HEK293 (cell line): Measurements from ENCODE around the gene CXorf65.
A peak's percentile ranks its signal among the peaks of the same experiment; 100 is the strongest.

Experiments
- CTCF ChIA-PET: fragments of 350-600 bp; formaldehyde crosslinking; extraction: SDS; loops from one replicate; lab custom pipeline; 2021; ENCODE audit warnings: antibody characterized with exemption; lab: Yijun Ruan, JAX
- POLR2A ChIA-PET: fragments of 300-600 bp; formaldehyde crosslinking; extraction: SDS; loops from one replicate; lab custom pipeline; 2020; ENCODE audit warnings: antibody characterized with exemption, inconsistent platforms; lab: Yijun Ruan, JAX
- H3K27ac ChIP-seq: fragments of 200-500 bp; sonication (Bioruptor generic); 2 replicates; pipeline ENCODE4 v1.5.1; 2014; ENCODE audit warnings: low read depth, low read length, control low read depth, inconsistent platforms; ENCODE audit errors: extremely low read depth
- H3K36me3 ChIP-seq, 2 experiments: fragments of 200-500 bp in 1 of 2; sonication (Bioruptor generic) in 1 of 2; 1 replicate in 1 of 2; 2 replicates in 1 of 2; pipeline ENCODE4 v1.5.1; 2014 to 2017; ENCODE audit warnings: inconsistent platforms in 2 of 2, low read length in 2 of 2; ENCODE audit not compliant: control insufficient read depth in 2 of 2, insufficient read depth in 1 of 2
- H3K4me1 ChIP-seq: fragments of 200-500 bp; sonication (Bioruptor generic); 2 replicates; pipeline ENCODE4 v1.5.1; 2014; ENCODE audit warnings: mild to moderate bottlenecking, low read length, inconsistent platforms; ENCODE audit not compliant: control insufficient read depth, insufficient read depth
- H3K4me3 ChIP-seq: 2 replicates; pipeline ENCODE4 v1.5.1; 2011; ENCODE audit warnings: low read depth, mild to moderate bottlenecking, control low read depth, low read length, moderate library complexity
- H3K9me3 ChIP-seq: fragments of 200-500 bp; sonication (Bioruptor generic); 2 replicates; pipeline ENCODE4 v1.5.1; 2014; ENCODE audit warnings: low read depth, low read length, inconsistent platforms; ENCODE audit not compliant: control insufficient read depth, insufficient read depth
- KLF16 ChIP-seq: fragments of 450-650 bp; formaldehyde crosslinking; IDR thresholded peaks from 2 replicates; pipeline ENCODE4 v1.5.1; 2017; ENCODE audit warnings: missing biosample characterization, missing genetic modification characterization
- PRDM4 ChIP-seq: fragments of 450-650 bp; formaldehyde crosslinking; IDR thresholded peaks from 2 replicates; pipeline ENCODE4 v1.5.1; 2017; ENCODE audit warnings: missing biosample characterization, missing genetic modification characterization
- SP2 ChIP-seq: fragments of 450-650 bp; formaldehyde crosslinking; IDR thresholded peaks from 2 replicates; pipeline ENCODE4 v1.5.1; 2016; ENCODE audit warnings: missing biosample characterization, missing genetic modification characterization
- TSHZ1 ChIP-seq: fragments of 450-650 bp; formaldehyde crosslinking; IDR thresholded peaks from 2 replicates; pipeline ENCODE4 v1.5.1; 2016; ENCODE audit warnings: missing biosample characterization, missing genetic modification characterization, borderline replicate concordance
- ZBTB8A ChIP-seq: fragments of 450-650 bp; formaldehyde crosslinking; IDR thresholded peaks from 2 replicates; pipeline ENCODE4 v1.5.1; 2016; ENCODE audit warnings: missing biosample characterization, missing genetic modification characterization
- ZIC2 ChIP-seq: fragments of 450-650 bp; formaldehyde crosslinking; IDR thresholded peaks from 2 replicates; pipeline ENCODE4 v1.5.1; 2016; ENCODE audit warnings: missing biosample characterization, missing genetic modification characterization
- ZNF132 ChIP-seq: fragments of 450-650 bp; formaldehyde crosslinking; IDR thresholded peaks from 2 replicates; pipeline ENCODE4 v1.5.1; 2017; ENCODE audit warnings: missing biosample characterization, missing genetic modification characterization, borderline replicate concordance
- ZNF335 ChIP-seq: fragments of 450-650 bp; formaldehyde crosslinking; conservative IDR thresholded peaks from 2 replicates; pipeline ENCODE4 v1.5.1; 2016; ENCODE audit warnings: missing biosample characterization, missing genetic modification characterization
- ZNF341 ChIP-seq: fragments of 450-650 bp; formaldehyde crosslinking; IDR thresholded peaks from 2 replicates; pipeline ENCODE4; 2016; ENCODE audit warnings: low read depth, missing biosample characterization, missing genetic modification characterization
- ZNF48 ChIP-seq: fragments of 450-650 bp; formaldehyde crosslinking; IDR thresholded peaks from 2 replicates; pipeline ENCODE4 v1.5.1; 2016; ENCODE audit warnings: missing biosample characterization, missing genetic modification characterization
- ZNF561 ChIP-seq: fragments of 450-650 bp; IDR thresholded peaks from 2 replicates; pipeline ENCODE4 v1.5.1; 2018; ENCODE audit warnings: missing biosample characterization, missing genetic modification characterization, borderline replicate concordance
- ZNF843 ChIP-seq: fragments of 450-650 bp; formaldehyde crosslinking; IDR thresholded peaks from 2 replicates; pipeline ENCODE4 v1.5.1; 2016; ENCODE audit warnings: missing biosample characterization, missing genetic modification characterization
- TF ChIP-seq, protein P1 (sequence below): fragments of 450-650 bp; formaldehyde crosslinking; IDR thresholded peaks from 2 replicates; pipeline ENCODE4 v1.5.1; 2016; ENCODE audit warnings: missing biosample characterization, missing genetic modification characterization
- TF ChIP-seq, protein P2 (sequence below): fragments of 450-650 bp; formaldehyde crosslinking; IDR thresholded peaks from 2 replicates; pipeline ENCODE4 v1.5.1; 2017; ENCODE audit warnings: missing biosample characterization, missing genetic modification characterization
- TF ChIP-seq, protein P3 (sequence below): fragments of 450-650 bp; formaldehyde crosslinking; IDR thresholded peaks from 2 replicates; pipeline ENCODE4 v1.5.1; 2016; ENCODE audit warnings: missing biosample characterization, missing genetic modification characterization

CXorf65 gene

DNA sequence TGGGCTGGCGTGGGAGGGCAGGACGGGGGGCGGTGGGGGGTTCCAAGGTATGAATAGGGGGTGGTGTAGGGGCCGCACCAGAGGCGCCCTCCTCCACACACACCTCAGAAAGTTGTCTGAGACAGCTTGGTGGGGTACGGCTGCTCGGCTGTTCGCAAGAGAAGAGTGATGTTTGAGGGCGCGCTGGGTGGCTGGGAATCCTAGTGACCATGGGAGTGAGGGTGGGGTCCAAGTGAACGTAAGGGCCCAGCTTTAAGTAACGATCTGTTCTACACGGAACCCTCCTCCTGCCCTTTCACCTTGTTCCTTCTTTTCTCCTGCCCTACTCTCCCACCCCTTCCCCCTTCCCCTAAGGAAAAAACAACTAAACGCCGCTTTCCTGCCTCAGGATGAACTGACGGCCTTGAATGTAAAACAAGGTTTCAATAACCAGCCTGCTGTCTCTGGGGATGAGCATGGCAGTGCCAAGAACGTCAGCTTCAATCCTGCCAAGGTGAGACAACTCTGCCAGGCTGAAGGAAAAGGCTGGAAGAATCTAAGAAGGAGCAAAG, 12.5 kb upstream of the CXorf65 start:
- H3K4me1 ChIP-seq = no peaks in the 10 kb centered on the region
- TF ChIP-seq SP2 = no peak
- no peak for TF ChIP-seq ZNF843 (tag by site-specific recombination)
- TF ChIP-seq ZIC2 (tag by site-specific recombination) = no peak
- no peak for TF ChIP-seq ZNF48 (tag by site-specific recombination)
- TF ChIP-seq ZNF132 (tag by site-specific recombination) = no peak
- TF ChIP-seq ZNF341 (tag by site-specific recombination) = peak; percentile 85
- no peak for TF ChIP-seq ZBTB8A (tag by site-specific recombination)
- TF ChIP-seq, all 188 proteins: peak for 1
- Histone ChIP-seq H3K36me3 (peaks cover 4 to 45% of the 10 kb centered on the region in 2 experiments; a peak in 2 of 3 replicates), H3K4me3 (peak overlapping the region; percentile 64), H3K27ac (no peak overlapping the region), H3K9me3 (no peaks in the 10 kb centered on the region)
- ChIA-PET CTCF (interaction anchor here (0.5 to 4.3 kb wide), 5 partner anchors 11 to 139 kb away, joined by 3 to 24 read pairs (median 3); partner anchors contain the start of gene FOXO4), POLR2A (interaction anchor here (0.7 to 1.9 kb wide), 12 partner anchors 11 to 247 kb away, joined by 3 to 16 read pairs (median 6); partner anchors contain the start of genes CXorf65, NONO, SNX12 and TAF1)

DNA sequence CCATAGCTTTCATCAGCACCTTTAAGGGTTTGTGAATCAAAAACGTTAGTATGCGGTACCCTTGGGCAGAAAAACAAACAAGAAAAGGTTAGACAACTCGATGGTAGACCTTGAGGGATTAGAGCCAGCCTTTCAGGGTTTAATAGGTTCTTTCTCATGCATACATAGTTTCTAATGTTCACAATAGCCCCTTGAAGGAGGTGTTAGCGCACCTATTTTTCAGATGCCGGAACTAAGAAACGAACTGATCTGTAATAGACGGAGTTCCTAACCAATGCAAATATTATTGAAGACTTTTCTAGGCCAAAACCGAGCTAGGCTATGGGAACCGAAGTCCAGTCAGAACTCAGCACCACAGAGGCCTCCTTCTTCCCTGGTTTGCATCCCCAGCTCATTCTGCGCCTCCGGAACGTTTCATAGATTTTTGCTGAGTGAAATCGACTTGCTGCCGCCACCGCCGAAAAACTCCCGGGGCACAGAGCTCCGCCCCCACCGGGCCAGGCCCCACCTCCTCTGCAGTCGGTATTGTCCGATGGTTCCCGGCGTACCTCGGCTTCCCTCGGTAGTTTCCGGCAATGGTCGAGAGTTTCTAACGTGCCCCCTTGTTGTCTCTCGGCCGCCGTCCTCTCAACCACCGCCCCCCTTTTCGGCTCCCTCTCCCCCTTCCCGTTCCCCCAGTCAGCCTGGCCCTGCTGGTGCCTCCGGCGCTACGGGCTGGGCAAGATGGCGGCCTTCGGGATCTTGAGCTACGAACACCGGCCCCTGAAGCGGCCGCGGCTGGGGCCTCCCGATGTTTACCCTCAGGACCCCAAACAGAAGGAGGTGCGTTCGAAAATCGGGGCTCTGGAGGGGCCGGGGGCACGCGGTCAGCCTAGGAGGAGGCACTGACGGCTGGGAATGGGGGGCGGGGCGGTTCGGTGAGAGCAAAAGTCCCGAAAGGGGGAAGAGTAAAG, 11.8 kb upstream of the CXorf65 start, which contains the start of gene MED12:
TSS of gene MED12 (plus strand) at position 565 of the 953 bp plus-strand sequence. CDS start at position 724, 159 bp downstream.
- H3K27ac ChIP-seq = peak within 1 kb of the TSS; percentile 72
- H3K4me3 ChIP-seq = peak within 1 kb of the TSS; percentile 64
- no peaks in the 10 kb centered on the region for H3K4me1 ChIP-seq
- CTCF ChIA-PET = interaction anchor here (0.6 to 4.3 kb wide), 6 partner anchors 11 to 514 kb away, joined by 3 to 24 read pairs (median 3); partner anchors contain the start of gene FOXO4
- no peaks in the 10 kb centered on the region for H3K9me3 ChIP-seq
- H3K36me3 ChIP-seq = peaks cover 4 to 38% of the 10 kb centered on the region in 2 experiments; a peak in 2 of 3 replicates
- POLR2A ChIA-PET = interaction anchor here (0.7 to 1.9 kb wide), 12 partner anchors 12 to 248 kb away, joined by 3 to 16 read pairs (median 6); partner anchors contain the start of genes CXorf65, NONO, SNX12 and TAF1
- TF ChIP-seq KLF16 (tag by site-specific recombination) (0 out of 2 replicates have a peak, but pooled peaks have one; percentile 53), PRDM4 (tag by site-specific recombination) (peak; percentile 66; the same call in 1 of the 2 replicates), TSHZ1 (no peak), ZNF335 (peak; percentile 86), ZNF561 (tag by site-specific recombination) (0 out of 2 replicates have a peak, but pooled peaks have one; percentile 48)
- TF ChIP-seq, protein P1, sequence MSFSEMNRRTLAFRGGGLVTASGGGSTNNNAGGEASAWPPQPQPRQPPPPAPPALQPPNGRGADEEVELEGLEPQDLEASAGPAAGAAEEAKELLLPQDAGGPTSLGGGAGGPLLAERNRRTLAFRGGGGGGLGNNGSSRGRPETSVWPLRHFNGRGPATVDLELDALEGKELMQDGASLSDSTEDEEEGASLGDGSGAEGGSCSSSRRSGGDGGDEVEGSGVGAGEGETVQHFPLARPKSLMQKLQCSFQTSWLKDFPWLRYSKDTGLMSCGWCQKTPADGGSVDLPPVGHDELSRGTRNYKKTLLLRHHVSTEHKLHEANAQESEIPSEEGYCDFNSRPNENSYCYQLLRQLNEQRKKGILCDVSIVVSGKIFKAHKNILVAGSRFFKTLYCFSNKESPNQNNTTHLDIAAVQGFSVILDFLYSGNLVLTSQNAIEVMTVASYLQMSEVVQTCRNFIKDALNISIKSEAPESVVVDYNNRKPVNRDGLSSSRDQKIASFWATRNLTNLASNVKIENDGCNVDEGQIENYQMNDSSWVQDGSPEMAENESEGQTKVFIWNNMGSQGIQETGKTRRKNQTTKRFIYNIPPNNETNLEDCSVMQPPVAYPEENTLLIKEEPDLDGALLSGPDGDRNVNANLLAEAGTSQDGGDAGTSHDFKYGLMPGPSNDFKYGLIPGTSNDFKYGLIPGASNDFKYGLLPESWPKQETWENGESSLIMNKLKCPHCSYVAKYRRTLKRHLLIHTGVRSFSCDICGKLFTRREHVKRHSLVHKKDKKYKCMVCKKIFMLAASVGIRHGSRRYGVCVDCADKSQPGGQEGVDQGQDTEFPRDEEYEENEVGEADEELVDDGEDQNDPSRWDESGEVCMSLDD = 0 out of 2 replicates have a peak, but pooled peaks have one; percentile 23
- TF ChIP-seq, protein P2, sequence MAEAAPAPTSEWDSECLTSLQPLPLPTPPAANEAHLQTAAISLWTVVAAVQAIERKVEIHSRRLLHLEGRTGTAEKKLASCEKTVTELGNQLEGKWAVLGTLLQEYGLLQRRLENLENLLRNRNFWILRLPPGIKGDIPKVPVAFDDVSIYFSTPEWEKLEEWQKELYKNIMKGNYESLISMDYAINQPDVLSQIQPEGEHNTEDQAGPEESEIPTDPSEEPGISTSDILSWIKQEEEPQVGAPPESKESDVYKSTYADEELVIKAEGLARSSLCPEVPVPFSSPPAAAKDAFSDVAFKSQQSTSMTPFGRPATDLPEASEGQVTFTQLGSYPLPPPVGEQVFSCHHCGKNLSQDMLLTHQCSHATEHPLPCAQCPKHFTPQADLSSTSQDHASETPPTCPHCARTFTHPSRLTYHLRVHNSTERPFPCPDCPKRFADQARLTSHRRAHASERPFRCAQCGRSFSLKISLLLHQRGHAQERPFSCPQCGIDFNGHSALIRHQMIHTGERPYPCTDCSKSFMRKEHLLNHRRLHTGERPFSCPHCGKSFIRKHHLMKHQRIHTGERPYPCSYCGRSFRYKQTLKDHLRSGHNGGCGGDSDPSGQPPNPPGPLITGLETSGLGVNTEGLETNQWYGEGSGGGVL (tag by site-specific recombination) = peak; percentile 88
- TF ChIP-seq, protein P3, sequence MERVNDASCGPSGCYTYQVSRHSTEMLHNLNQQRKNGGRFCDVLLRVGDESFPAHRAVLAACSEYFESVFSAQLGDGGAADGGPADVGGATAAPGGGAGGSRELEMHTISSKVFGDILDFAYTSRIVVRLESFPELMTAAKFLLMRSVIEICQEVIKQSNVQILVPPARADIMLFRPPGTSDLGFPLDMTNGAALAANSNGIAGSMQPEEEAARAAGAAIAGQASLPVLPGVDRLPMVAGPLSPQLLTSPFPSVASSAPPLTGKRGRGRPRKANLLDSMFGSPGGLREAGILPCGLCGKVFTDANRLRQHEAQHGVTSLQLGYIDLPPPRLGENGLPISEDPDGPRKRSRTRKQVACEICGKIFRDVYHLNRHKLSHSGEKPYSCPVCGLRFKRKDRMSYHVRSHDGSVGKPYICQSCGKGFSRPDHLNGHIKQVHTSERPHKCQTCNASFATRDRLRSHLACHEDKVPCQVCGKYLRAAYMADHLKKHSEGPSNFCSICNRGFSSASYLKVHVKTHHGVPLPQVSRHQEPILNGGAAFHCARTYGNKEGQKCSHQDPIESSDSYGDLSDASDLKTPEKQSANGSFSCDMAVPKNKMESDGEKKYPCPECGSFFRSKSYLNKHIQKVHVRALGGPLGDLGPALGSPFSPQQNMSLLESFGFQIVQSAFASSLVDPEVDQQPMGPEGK = peak; percentile 88
